IMR-90 (cell line): ENCODE data around the gene OSBP. TPM values are rescaled to one million over a fixed set of nuclear protein-coding genes. Genes with fewer than 3 reads are reported as not detected.
"Not testable (repeated sequence)": the region's sequence is repeated elsewhere in the genome, so short reads cannot be mapped to it uniquely, and the experiment has no call there.

Source experiments
- ATAC-seq: fragments of 200-7000 bp; cut with Tn5 transposase; 2 replicates; pipeline ENCODE4 v1.9.1; 2020; ENCODE audit warnings: low read depth, mild to moderate bottlenecking, moderate library complexity
- BruUV-seq: library from RNA; stranded (reverse); fragments of 400-500 nt; replicated peaks from 2 replicates; lab custom pipeline; 2021; lab: Mats Ljungman, UMichigan
- CTCF ChIA-PET: fragments of 300-600 bp; formaldehyde crosslinking; extraction: SDS; loops from one replicate; lab custom pipeline; 2021; ENCODE audit warnings: antibody characterized with exemption; lab: Yijun Ruan, JAX
- POLR2A ChIA-PET: fragments of 300-600 bp; sonication (Branson Sonifier 250); formaldehyde crosslinking; loops from one replicate; lab custom pipeline; 2022; ENCODE audit warnings: antibody characterized with exemption; ENCODE audit not compliant: unreplicated experiment; lab: Charles Lee
- DNase-seq: peaks from one replicate; pipeline ENCODE4 v3.0.0; 2013
- H2AFZ ChIP-seq: replicated peaks from 2 replicates; pipeline ENCODE3; 2013; ENCODE audit warnings: low read length, mild to moderate bottlenecking; ENCODE audit not compliant: poor library complexity
- H2AK5ac ChIP-seq: 2 replicates; pipeline ENCODE4 v1.6.1; 2013; ENCODE audit warnings: low read depth, low read length, inconsistent platforms
- H2AK9ac ChIP-seq: replicated peaks from 2 replicates; pipeline ENCODE3; 2013; ENCODE audit warnings: mild to moderate bottlenecking, low read depth, low read length, moderate library complexity; ENCODE audit not compliant: poor library complexity
- H2BK120ac ChIP-seq: 2 replicates; pipeline ENCODE4 v1.6.1; 2013; ENCODE audit warnings: low read depth, low read length, inconsistent platforms
- H2BK15ac ChIP-seq: 3 replicates; pipeline ENCODE4 v1.6.1; 2013; ENCODE audit warnings: low read depth, low read length, inconsistent platforms
- H2BK20ac ChIP-seq: 2 replicates; pipeline ENCODE4 v1.6.1; 2013; ENCODE audit warnings: low read depth, mild to moderate bottlenecking, inconsistent platforms, low read length, moderate library complexity
- H2BK5ac ChIP-seq: 2 replicates; pipeline ENCODE4 v1.6.1; 2013; ENCODE audit warnings: mild to moderate bottlenecking, low read depth, low read length, inconsistent platforms; ENCODE audit not compliant: poor library complexity, severe bottlenecking
- H3K14ac ChIP-seq: replicated peaks from 2 replicates; pipeline ENCODE4 v1.6.1; 2013; ENCODE audit warnings: low read depth, low read length, inconsistent platforms
- H3K18ac ChIP-seq: 2 replicates; pipeline ENCODE4 v1.6.1; 2013; ENCODE audit warnings: low read depth, low read length, control low read depth
- H3K23ac ChIP-seq: 2 replicates; pipeline ENCODE4 v1.6.1; 2013; ENCODE audit warnings: low read depth, low read length, inconsistent platforms
- H3K27ac ChIP-seq: 2 replicates; pipeline ENCODE4 v1.5.1; 2013; ENCODE audit warnings: mild to moderate bottlenecking, control low read depth, low read length; ENCODE audit not compliant: insufficient read depth
- H3K27me3 ChIP-seq: 2 replicates; pipeline ENCODE4 v1.6.1; 2013; ENCODE audit warnings: low read length; ENCODE audit not compliant: control insufficient read depth, insufficient read depth
- H3K36me3 ChIP-seq: 2 replicates; pipeline ENCODE4 v1.6.1; 2013; ENCODE audit warnings: low read length, mixed read lengths; ENCODE audit not compliant: control insufficient read depth, insufficient read depth
- H3K4ac ChIP-seq: 2 replicates; pipeline ENCODE4 v1.6.1; 2013; ENCODE audit warnings: low read depth, low read length, inconsistent platforms
- H3K4me1 ChIP-seq: 2 replicates; pipeline ENCODE4 v1.6.1; 2013; ENCODE audit warnings: low read length, mixed read lengths; ENCODE audit not compliant: control insufficient read depth, insufficient read depth
- H3K4me2 ChIP-seq: 2 replicates; pipeline ENCODE4 v1.6.1; 2013; ENCODE audit warnings: low read depth, mild to moderate bottlenecking, control low read depth, low read length, moderate library complexity
- H3K4me3 ChIP-seq: 2 replicates; pipeline ENCODE4 v1.5.1; 2013; ENCODE audit warnings: low read depth, mild to moderate bottlenecking, control low read depth, low read length, moderate library complexity; ENCODE audit not compliant: insufficient read depth
- H3K56ac ChIP-seq: 2 replicates; pipeline ENCODE4 v1.6.1; 2013; ENCODE audit warnings: low read length, inconsistent platforms; ENCODE audit not compliant: insufficient read depth; ENCODE audit errors: extremely low read depth
- H3K79me1 ChIP-seq, 2 experiments: 2 replicates each; pipeline ENCODE4 v1.6.1; 2013; ENCODE audit warnings: low read length in 2 of 2, inconsistent platforms in 1 of 2, low read depth in 1 of 2
- H3K9ac ChIP-seq: 2 replicates; pipeline ENCODE4 v1.6.1; 2013; ENCODE audit warnings: low read depth, low read length, control low read depth
- H3K9me1 ChIP-seq: 2 replicates; pipeline ENCODE4 v1.6.1; 2013; ENCODE audit warnings: low read length, inconsistent platforms; ENCODE audit not compliant: insufficient read depth
- H3K9me3 ChIP-seq: 2 replicates; pipeline ENCODE4 v1.6.1; 2013; ENCODE audit warnings: low read length; ENCODE audit not compliant: control insufficient read depth, insufficient read depth
- H4K20me1 ChIP-seq: 2 replicates; pipeline ENCODE4 v1.6.1; 2013; ENCODE audit warnings: low read length, inconsistent platforms; ENCODE audit not compliant: insufficient read depth
- H4K5ac ChIP-seq: 2 replicates; pipeline ENCODE4 v1.6.1; 2013; ENCODE audit warnings: mild to moderate bottlenecking, low read depth, low read length, control low read depth
- H4K8ac ChIP-seq, 2 experiments: 2 replicates each; pipeline ENCODE4 v1.6.1; 2013; ENCODE audit warnings: low read depth in 2 of 2, low read length in 2 of 2, control low read depth in 1 of 2, inconsistent platforms in 1 of 2
- H4K91ac ChIP-seq: 2 replicates; pipeline ENCODE4 v1.6.1; 2013; ENCODE audit warnings: low read depth, low read length, inconsistent platforms; ENCODE audit not compliant: insufficient read depth
- WGBS, 2 experiments: methylation state at CpG; one replicate each; pipeline versions ENCODE4 v1.1.5 to v1.1.7; 2013; ENCODE audit warnings: missing lambda C conversion rate in 2 of 2; ENCODE audit not compliant: insufficient read length in 1 of 2; ENCODE audit errors: extremely low coverage in 2 of 2; 5-methylcytosine and 5-hydroxymethylcytosine counted together
- dilution Hi-C: fragments of 300-500 bp; cut with HindIII; formaldehyde crosslinking; loops from one replicate; pipeline ENCODE4 v1.14.3; 2018; ENCODE audit warnings: low sequenced_read_pairs; ENCODE audit not compliant: unreplicated experiment
- in situ Hi-C: fragments of 300-500 bp; cut with MboI; formaldehyde crosslinking; loops from 3 replicates; pipeline ENCODE4 v1.14.3; 2019; ENCODE audit warnings: low sequenced_read_pairs, inconsistent platforms, mixed read lengths
- intact Hi-C: fragments of 100-400 bp; cut with micrococcal nuclease; formaldehyde crosslinking; loops from 2 replicates; pipeline ENCODE4 v1.10.0; 2022
- polyA plus RNA-seq, 3 experiments: library from polyadenylated mRNA; depleted of rRNA; stranded (reverse); fragments of >200 nt; gene quantifications; 2 replicates each; pipeline ENCODE4 v1.2.3, GENCODE V29; 2012; ENCODE audit warnings: low replicate concordance in 1 of 3
- total RNA-seq: library from RNA; depleted of rRNA; stranded (reverse); fragments of >200 nt; gene quantifications from 2 replicates; pipeline ENCODE4 v1.2.3, GENCODE V29; 2012

Gene OSBP
- total and polyA plus RNA-seq, 2 of the 4 experiments (the other 2 are of a cell fraction) = 22.1 to 27.4 TPM

GRCh38 chr11:59547605-59548308, 67.8 kb downstream of the OSBP start:
- H3K23ac ChIP-seq, H4K5ac ChIP-seq, H3K4ac ChIP-seq, H3K4me3 ChIP-seq, H2BK15ac ChIP-seq, H3K14ac ChIP-seq, H2AK5ac ChIP-seq, H2BK20ac ChIP-seq, H4K8ac ChIP-seq, dilution Hi-C loops, DNase-seq, H2BK5ac ChIP-seq, intact Hi-C loops, POLR2A ChIA-PET, H3K36me3 ChIP-seq, H3K9me1 ChIP-seq, BruUV-seq, ATAC-seq, H3K79me1 ChIP-seq, H4K91ac ChIP-seq, H3K18ac ChIP-seq, H3K56ac ChIP-seq, H3K27me3 ChIP-seq, H2AK9ac ChIP-seq, H3K4me2 ChIP-seq, H3K9ac ChIP-seq, H3K9me3 ChIP-seq, H3K27ac ChIP-seq, in situ Hi-C loops, H3K4me1 ChIP-seq, H2AFZ ChIP-seq, H2BK120ac ChIP-seq: not testable (repeated sequence)
- WGBS, 2 experiments = no CpG with 5 or more reads among the region's 5 CpGs
- peaks cover 10% of the 10 kb centered on the region for H4K20me1 ChIP-seq
- CTCF ChIA-PET = interaction anchor here (1.0 kb wide), 1 partner anchor 10 kb away, joined by 9 read pairs; no protein-coding TSS in a partner anchor
